Activated naive CD4-positive, alpha-beta T cell treated with anti-CD3 and anti-CD28 coated beads, Interleukin-2, amount 50 U/mL, for 72 hours (primary cell): ENCODE measurements around the gene COQ9. TPM values are rescaled to one million over a fixed set of nuclear protein-coding genes. Genes with fewer than 3 reads are reported as not detected.
"Not testable (repeated sequence)": the region's sequence is repeated elsewhere in the genome, so short reads cannot be mapped to it uniquely, and the experiment has no call there.

Experiments used
- ATAC-seq, 2 donors: fragments of 150-1000 bp; cut with Tn5 transposase; 2 replicates each; pipeline ENCODE4 v1.10.0; 2021; ENCODE audit warnings: mild to moderate bottlenecking in 2 of 2, moderate library complexity in 2 of 2
- DNase-seq, 2 donors: peaks; one replicate each; pipeline ENCODE4 v3.0.0; 2021 to 2022; ENCODE audit warnings: low spot score in 2 of 2
- H3K27ac Mint-ChIP-seq, 2 donors: one replicate each; pipeline ENCODE4 v1.8.0; 2022; ENCODE audit warnings: mild to moderate bottlenecking in 2 of 2, mixed read lengths in 2 of 2
- H3K36me3 Mint-ChIP-seq, 2 donors: one replicate each; pipeline ENCODE4 v1.8.0; 2022; ENCODE audit warnings: mixed read lengths in 2 of 2
- H3K9me3 Mint-ChIP-seq, 2 donors: one replicate each; pipeline ENCODE4 v1.8.0; 2022; ENCODE audit warnings: mixed read lengths in 2 of 2
- total RNA-seq, 2 donors: library from RNA; stranded (reverse); gene quantifications; one replicate each; pipeline ENCODE4 v1.2.3, GENCODE V29; 2022

COQ9 gene
- total RNA-seq, 2 donors from 2014 or later, result 14.8 to 44.3 TPM

DNA sequence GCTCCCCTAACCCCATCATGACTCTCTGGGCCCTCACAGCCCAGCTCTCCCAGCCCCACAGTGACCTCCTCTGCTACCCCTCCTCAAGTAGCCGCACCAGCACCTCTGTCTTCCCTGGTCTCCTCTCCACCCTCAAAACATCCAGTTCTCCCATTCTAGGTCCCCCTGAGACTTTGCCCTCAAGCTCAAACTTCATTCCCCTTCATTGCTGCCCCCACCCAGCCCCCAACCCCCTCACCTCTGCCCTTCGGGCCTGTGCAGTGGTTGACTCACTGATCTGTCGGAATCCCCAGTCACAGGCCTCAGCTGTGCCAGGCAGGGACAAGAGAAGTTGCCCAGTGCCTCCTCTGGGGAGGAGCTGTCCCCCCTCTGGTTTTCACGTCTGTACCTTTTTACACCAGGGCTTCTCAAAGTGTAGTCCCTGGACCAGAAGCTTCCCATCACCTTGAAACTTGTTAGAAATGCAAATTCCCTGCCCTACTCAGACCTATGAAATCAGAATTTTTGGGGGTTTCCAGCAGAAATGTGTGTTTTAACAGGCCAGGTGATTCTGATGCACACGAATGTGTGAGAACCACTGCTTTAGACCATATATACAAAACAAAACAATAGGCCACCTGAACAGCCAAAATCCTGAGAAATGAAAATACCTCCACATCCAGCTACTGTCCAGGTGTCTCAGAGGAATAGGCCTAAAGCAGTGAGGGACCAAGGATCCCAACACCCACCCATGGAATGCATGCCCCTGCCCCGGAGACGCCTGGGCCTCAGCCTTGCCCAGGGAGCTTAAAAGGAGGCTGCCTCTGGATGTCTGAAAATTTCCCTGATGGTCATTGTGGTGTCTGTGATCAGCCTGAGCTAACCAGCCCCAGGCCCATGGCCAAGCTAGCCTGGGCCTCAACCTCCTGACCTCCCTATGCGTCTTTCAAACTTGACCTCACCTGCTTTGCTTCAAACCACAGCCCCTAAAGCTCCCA is 39.9 kb downstream of the COQ9 start:
- ATAC-seq (no peak), DNase-seq (no peak)
- no peaks in the 10 kb centered on the region for H3K9me3 Mint-ChIP-seq
- H3K36me3 Mint-ChIP-seq, result no peaks in the 10 kb centered on the region
- H3K27ac Mint-ChIP-seq, result peak overlapping the region; percentile 83 to 84

GRCh38 chr16:57489229-57489628 is 42.0 kb downstream of the COQ9 start:
- Mint-ChIP-seq H3K9me3 (no peaks in the 10 kb centered on the region), H3K27ac (no peak overlapping the region), H3K36me3 (no peaks in the 10 kb centered on the region)
- ATAC-seq, result no peak
- no peak for DNase-seq

- no peak for DNase-seq
- no peak overlapping the region for H3K27ac Mint-ChIP-seq
- H3K9me3 Mint-ChIP-seq, result no peaks in the 10 kb centered on the region
- ATAC-seq, result no peak
- no peaks in the 10 kb centered on the region for H3K36me3 Mint-ChIP-seq
Measured at GRCh38 chr16:57493767-57494166, 46.5 kb downstream of the COQ9 start.

DNA sequence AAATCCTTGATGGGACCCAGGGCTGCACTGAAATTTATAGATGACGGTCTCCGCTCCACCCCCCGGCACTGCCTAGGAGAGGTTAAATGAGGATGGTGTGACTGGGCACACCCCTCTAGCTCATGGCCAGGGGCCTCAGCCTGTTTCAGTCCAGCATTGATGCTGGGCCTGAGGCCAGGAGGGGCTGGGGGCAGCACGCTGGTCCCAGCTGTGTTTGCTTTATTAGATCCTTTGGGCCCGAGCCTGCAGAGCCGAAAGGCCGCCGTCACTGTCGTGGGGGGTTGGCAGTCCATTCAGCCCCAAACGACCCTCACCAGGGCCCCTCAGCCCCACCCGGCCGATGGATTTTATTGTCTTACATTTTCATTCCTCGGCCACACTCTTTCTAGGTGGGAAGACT is 49.8 kb downstream of the COQ9 start:
- Mint-ChIP-seq H3K27ac (no peak overlapping the region), H3K9me3 (no peaks in the 10 kb centered on the region), H3K36me3 (no peaks in the 10 kb centered on the region)
- ATAC-seq (no peak), DNase-seq (no peak)

GRCh38 chr16:57498031-57498430 is 50.8 kb downstream of the COQ9 start:
- DNase-seq (no peak), ATAC-seq (no peak)
- Mint-ChIP-seq H3K9me3 (no peaks in the 10 kb centered on the region), H3K27ac (no peak overlapping the region), H3K36me3 (no peaks in the 10 kb centered on the region)

DNA sequence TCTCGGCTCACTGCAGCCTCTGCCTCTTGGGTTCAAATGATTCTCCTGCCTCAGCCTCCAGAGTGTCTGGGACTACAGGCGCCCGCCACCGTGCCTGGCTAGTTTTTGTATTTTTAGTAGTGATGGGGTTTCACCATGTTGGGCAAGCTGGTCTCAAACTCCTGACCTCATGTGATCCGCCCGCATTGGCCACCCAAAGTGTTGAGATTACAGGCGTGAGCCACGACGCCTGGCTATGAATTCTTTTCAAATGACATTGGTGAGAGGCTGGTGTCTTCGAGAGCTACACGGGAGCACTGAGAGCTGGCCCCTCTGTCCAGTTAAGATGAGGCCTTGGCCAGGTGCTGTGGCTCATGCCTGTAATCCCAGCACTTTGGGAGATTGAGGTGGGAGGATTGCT is 52.7 kb downstream of the COQ9 start:
- H3K9me3 Mint-ChIP-seq, ATAC-seq, H3K36me3 Mint-ChIP-seq, DNase-seq, H3K27ac Mint-ChIP-seq: not testable (repeated sequence)

GRCh38 chr16:57500578-57501111 is 53.4 kb downstream of the COQ9 start:
- peak overlapping the region in 1 of 2 donors; percentile 75 for H3K27ac Mint-ChIP-seq
- no peaks in the 10 kb centered on the region for H3K9me3 Mint-ChIP-seq
- DNase-seq (no peak), ATAC-seq (peak in 1 of 2 donors; percentile 61)
- H3K36me3 Mint-ChIP-seq, result no peaks in the 10 kb centered on the region

DNA sequence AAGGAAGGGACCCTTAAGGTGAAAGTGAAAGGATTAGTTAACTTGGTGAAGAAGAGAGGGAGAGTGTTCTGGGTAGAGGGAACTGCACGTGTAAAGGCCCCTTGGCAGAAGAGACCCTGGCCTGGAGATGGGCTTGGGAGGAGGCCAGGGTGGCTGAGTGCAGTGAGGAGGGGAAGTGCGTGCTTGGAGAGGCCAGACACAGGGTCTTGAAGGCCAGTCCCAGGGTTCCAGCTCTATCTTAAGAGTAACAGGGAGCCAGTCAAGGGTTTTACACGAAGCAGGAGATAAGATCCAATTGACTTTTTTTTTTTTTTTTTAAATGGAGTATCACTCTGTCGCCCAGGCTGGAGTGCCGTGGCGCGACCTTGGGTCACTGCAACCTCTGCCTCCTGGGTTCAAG is 54.2 kb downstream of the COQ9 start:
- ATAC-seq, result no peak
- peak overlapping the region; percentile 6 to 75 for H3K27ac Mint-ChIP-seq
- no peaks in the 10 kb centered on the region for H3K36me3 Mint-ChIP-seq

GRCh38 chr16:57502048-57502775 is 54.9 kb downstream of the COQ9 start:
- H3K9me3 Mint-ChIP-seq, result no peaks in the 10 kb centered on the region
- no peak overlapping the region for H3K27ac Mint-ChIP-seq
- H3K36me3 Mint-ChIP-seq, result no peaks in the 10 kb centered on the region
- no peak for ATAC-seq
- no peak for DNase-seq

More for the DNA sequence above, 54.2 kb downstream of the COQ9 start:
- H3K9me3 Mint-ChIP-seq, result no peaks in the 10 kb centered on the region
- no peak for DNase-seq

DNA sequence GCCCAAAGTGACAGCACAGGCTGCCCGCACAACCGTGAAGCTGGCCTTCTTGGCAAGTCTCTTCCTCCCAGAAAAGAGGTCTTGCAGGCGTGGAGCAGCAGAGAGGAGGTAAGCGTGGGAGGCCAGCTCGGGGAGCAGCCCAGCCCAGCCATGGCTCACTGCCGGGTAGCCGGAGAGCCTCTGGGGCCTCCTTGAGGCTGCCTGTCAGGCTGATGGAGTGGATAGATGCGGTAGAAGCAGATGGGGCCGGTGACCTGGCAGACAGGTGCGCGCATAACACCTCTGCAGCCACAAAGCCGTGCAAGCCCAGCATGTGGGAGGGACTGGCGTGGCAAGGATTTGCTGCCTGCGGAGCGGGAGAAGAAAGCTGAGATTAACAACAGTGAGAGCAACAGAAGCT is 56.1 kb downstream of the COQ9 start:
- Mint-ChIP-seq H3K36me3 (no peaks in the 10 kb centered on the region), H3K9me3 (no peaks in the 10 kb centered on the region), H3K27ac (no peak overlapping the region)
- DNase-seq (no peak), ATAC-seq (no peak)

GRCh38 chr16:57504001-57504400 is 56.7 kb downstream of the COQ9 start:
- no peak for ATAC-seq
- no peak for DNase-seq
- H3K36me3 Mint-ChIP-seq, result no peaks in the 10 kb centered on the region
- no peak overlapping the region for H3K27ac Mint-ChIP-seq
- H3K9me3 Mint-ChIP-seq, result no peaks in the 10 kb centered on the region

DNA sequence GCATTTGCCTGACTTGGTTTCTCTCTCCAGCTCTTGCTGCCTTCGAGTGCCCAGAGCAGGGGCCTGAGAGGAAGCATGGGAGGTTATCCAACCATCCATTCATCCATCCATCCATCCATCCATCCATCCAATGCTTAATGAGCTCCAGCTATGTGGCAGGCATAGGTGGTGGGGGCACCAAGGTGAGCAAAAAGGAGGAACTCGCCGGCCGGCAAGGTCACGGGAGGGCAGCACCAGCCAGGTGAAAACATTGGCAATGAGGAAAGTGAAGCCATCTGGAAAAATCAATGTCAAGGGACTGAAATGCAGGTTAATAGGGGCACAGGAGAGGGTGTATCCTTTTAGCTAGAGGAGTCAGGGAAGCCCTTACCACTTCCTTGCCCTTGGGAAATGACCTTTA is 57.2 kb downstream of the COQ9 start:
- DNase-seq (no peak), ATAC-seq (no peak)
- no peaks in the 10 kb centered on the region for H3K9me3 Mint-ChIP-seq
- H3K27ac Mint-ChIP-seq, result peak overlapping the region in 1 of 2 donors; percentile 29
- H3K36me3 Mint-ChIP-seq, result no peaks in the 10 kb centered on the region

- no peak for DNase-seq
- H3K9me3 Mint-ChIP-seq, result no peaks in the 10 kb centered on the region
- no peak overlapping the region for H3K27ac Mint-ChIP-seq
- H3K36me3 Mint-ChIP-seq, result no peaks in the 10 kb centered on the region
- no peak for ATAC-seq
Measured at GRCh38 chr16:57505169-57505568, 57.9 kb downstream of the COQ9 start.

DNA sequence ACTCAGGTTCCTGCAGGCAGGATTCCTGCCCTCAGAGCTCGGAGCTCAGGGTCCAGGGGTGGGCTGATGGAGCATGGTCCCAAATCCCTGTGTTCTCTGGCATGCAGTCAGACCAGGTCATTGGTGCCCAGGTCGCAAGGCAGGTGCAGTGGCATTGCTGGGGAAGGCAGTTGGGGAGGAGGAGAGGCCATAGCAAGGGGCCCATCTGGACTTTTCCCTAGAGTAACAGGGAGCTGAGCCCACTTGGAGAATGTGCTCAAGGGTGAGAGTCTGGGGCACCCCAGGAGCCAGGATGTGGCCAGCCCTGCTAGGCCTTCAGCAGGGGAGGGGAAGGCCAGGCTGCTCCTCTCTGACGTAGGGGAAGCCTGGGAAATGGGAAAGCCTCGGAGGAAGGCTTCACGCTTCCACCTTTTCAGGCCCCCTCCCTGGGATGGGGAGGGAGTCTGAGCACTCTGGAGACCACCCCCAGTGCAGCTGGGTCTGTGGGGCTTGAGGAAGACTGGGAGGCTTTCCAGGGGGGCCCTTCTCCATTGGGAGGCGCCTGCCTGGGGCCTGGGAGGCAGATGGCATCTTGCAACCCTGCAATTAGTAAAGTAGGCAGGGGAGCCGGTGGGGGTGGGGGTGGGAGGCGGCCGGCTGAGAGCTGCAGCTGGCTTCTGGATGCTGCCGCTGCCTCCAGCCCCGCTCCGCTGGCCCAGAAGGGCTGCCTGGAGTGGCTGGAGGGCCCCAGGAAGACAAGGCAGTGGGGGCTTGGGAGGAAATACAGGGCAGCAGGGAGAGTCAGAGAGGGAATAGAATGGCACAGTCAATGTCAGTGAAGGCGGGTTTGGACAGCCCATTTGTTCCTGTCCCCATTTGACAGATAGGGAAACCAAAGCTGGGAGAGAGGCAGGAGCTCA is 60.1 kb downstream of the COQ9 start:
- no peak for ATAC-seq
- DNase-seq, result no peak
- peak overlapping the region in 1 of 2 donors; percentile 14 for H3K27ac Mint-ChIP-seq
- no peaks in the 10 kb centered on the region for H3K36me3 Mint-ChIP-seq
- H3K9me3 Mint-ChIP-seq, result no peaks in the 10 kb centered on the region

DNA sequence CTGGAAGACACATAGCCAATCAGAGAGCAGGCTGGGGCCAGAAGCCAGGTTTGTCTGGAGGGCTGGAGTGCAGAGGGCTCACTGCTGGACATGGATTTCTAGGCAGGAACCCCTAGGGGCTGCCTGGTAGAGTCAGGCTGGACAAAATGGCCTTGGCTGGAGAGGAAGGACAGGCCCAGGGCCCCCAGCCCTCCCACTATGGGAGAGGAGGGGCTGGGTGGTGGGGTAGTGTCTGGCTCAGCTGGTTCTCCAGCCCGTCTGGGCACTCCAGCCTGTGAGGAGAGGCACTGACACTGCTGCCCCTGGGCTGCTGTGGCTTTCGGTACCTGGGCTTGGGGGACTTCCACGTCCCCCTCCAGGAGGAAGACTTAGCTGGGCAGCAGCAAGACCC is 60.8 kb downstream of the COQ9 start:
- no peaks in the 10 kb centered on the region for H3K9me3 Mint-ChIP-seq
- no peaks in the 10 kb centered on the region for H3K36me3 Mint-ChIP-seq
- no peak overlapping the region for H3K27ac Mint-ChIP-seq
- no peak for DNase-seq
- no peak for ATAC-seq

DNA sequence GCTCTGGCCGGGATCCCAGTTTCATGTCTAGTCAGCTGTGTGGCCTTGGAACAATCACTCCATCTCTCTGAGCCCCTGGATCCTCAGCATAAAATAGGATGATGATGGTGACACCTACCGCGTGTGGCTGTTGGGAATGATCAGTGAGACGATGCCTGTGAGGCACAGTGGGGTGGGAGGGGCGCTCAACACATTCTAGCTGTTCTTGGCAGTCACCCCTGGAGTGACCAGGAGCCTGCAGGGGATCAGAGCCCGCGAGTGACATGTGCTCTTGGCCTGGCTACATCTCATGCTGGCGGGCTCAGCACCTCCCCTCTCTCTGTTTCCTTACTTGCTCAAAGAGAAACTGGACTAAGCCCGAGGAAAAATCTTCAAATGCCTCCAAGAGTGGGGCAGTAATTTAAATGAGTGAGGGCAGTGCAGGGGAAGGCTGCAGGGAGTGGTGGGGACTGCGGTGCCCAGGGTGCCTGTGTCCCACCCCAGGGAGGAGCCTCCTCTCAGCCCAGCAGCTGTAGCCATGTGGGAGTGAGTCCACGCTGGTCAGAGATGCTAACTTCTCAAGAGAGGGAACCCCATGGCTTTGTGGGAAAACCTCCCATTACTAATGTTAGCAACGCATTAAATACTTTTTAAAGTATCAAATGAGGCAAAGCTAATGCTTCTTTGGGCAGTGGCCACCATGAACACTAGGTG is 62.1 kb downstream of the COQ9 start:
- no peaks in the 10 kb centered on the region for H3K9me3 Mint-ChIP-seq
- no peak overlapping the region for H3K27ac Mint-ChIP-seq
- ATAC-seq, result no peak

More for the DNA sequence above, 62.1 kb downstream of the COQ9 start:
- no peaks in the 10 kb centered on the region for H3K36me3 Mint-ChIP-seq
- no peak for DNase-seq
